ENCODE measurements around the gene DTNBP1.

Gene DTNBP1

GRCh38 chr6:15500078-15500740, 162.6 kb downstream of the DTNBP1 start:
- TF ChIP-seq CTCF (IDR thresholded peaks at IDR 0.05) = no peak
- Histone ChIP-seq H3K4me1 (peaks cover 0 to 45% (median 26%) of the 10 kb centered on the region in 4 donors), H3K9me3 (no peaks in the 10 kb centered on the region), H3K4me3 (no peak overlapping the region), H3K36me3 (peaks cover 13 to 40% (median 22%) of the 10 kb centered on the region in 3 donors), H3K27me3 (no peaks in the 10 kb centered on the region), H3K27ac (no peak overlapping the region)
- intact Hi-C loops (cut with DNase I; ENCODE audit: low total_unique reads) = loop anchor here (10.0 kb wide), 1 partner anchor 125 kb away; no protein-coding TSS in a partner anchor
- DNase-seq = peak in 1 of 2 donors; percentile 33

- intact Hi-C loops (cut with DNase I; ENCODE audit: low total_unique reads) = loop anchor here (10.0 kb wide), 1 partner anchor 255 kb away; the partner anchor contains the start of gene JARID2
These were observed 163.2 kb downstream of the DTNBP1 start for GRCh38 chr6:15499591-15499990.

GRCh38 chr6:15499125-15499524, 163.7 kb downstream of the DTNBP1 start:
- intact Hi-C loops (cut with DNase I; ENCODE audit: low total_unique reads) = loop anchor here (10.0 kb wide), 1 partner anchor 254 kb away; the partner anchor contains the start of gene JARID2
- peaks cover 13 to 40% (median 22%) of the 10 kb centered on the region in 3 donors for H3K36me3 ChIP-seq
- DNase-seq = no peak

More at GRCh38 chr6:15499591-15499990, 163.2 kb downstream of the DTNBP1 start:
- H3K36me3 ChIP-seq = peaks cover 13 to 40% (median 22%) of the 10 kb centered on the region in 3 donors
- no peak overlapping the region for H3K27ac ChIP-seq
- peak in 1 of 2 donors; percentile 49 for DNase-seq
- H3K4me3 ChIP-seq = no peak overlapping the region
- H3K4me1 ChIP-seq = peaks cover 0 to 40% (median 26%) of the 10 kb centered on the region in 4 donors
- H3K9me3 ChIP-seq = no peaks in the 10 kb centered on the region
- no peaks in the 10 kb centered on the region for H3K27me3 ChIP-seq
- no peak for TF ChIP-seq CTCF (IDR thresholded peaks at IDR 0.05)

GRCh38 chr6:15498640-15499039, 164.2 kb downstream of the DTNBP1 start:
- DNase-seq = no peak
- intact Hi-C loops (cut with DNase I; ENCODE audit: low total_unique reads) = loop anchor here (10.0 kb wide), 1 partner anchor 254 kb away; the partner anchor contains the start of gene JARID2

More at GRCh38 chr6:15499125-15499524, 163.7 kb downstream of the DTNBP1 start:
- Histone ChIP-seq H3K27ac (no peak overlapping the region), H3K4me3 (no peak overlapping the region), H3K9me3 (no peaks in the 10 kb centered on the region), H3K4me1 (peaks cover 0 to 35% (median 23%) of the 10 kb centered on the region in 4 donors), H3K27me3 (no peaks in the 10 kb centered on the region)
- no peak for TF ChIP-seq CTCF (IDR thresholded peaks at IDR 0.05)

More at GRCh38 chr6:15498640-15499039, 164.2 kb downstream of the DTNBP1 start:
- H3K9me3 ChIP-seq = no peaks in the 10 kb centered on the region
- H3K36me3 ChIP-seq = peaks cover 13 to 40% (median 22%) of the 10 kb centered on the region in 3 donors
- H3K4me3 ChIP-seq = no peak overlapping the region
- TF ChIP-seq CTCF (IDR thresholded peaks at IDR 0.05) = no peak
- peaks cover 0 to 32% (median 21%) of the 10 kb centered on the region in 4 donors for H3K4me1 ChIP-seq
- H3K27me3 ChIP-seq = no peaks in the 10 kb centered on the region
- H3K27ac ChIP-seq = no peak overlapping the region

Data from tibial artery (tissue), 4 donors.